ENCODE data around the gene C1orf115.

- no peak for TF ChIP-seq CTCF (conservative IDR thresholded peaks at IDR 0.05)
- TF ChIP-seq EZH2 (IDR thresholded peaks at IDR 0.05; ENCODE audit: low read depth) = no peak
These were observed 21.1 kb downstream of the C1orf115 start for GRCh38 chr1:220711056-220711809.

All from PC-9 (cell line).